ENCODE measurements around the gene POLR2E.

The POLR2E gene

GRCh38 chr19:1079566-1080111, 15.5 kb downstream of the POLR2E start:
- no peak for DNase-seq (ENCODE audit: low read depth)

DNA sequence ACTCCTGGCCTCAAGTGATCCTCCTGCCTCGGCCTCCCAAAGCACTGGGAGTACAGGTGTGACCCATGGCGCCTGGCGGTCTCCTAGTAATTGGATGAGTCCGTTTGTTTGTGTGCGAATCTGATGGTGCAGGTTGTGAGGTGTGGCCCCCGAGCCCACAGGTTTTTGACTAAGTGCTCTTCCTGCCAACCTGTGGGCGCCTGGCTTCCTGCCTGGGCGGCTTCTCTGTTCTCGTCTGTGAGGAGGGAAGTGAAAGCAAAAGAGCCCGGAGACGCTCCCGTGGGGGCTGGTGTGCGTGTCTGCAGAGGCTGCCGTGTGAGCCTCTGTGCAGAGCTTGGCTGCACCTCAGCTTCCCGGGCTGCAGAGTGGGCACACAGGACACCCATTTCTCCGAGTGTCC, 18.2 kb downstream of the POLR2E start:
- DNase-seq (ENCODE audit: low read depth), result peak; percentile 89

GRCh38 chr19:1076046-1076386, 19.2 kb downstream of the POLR2E start:
- no peak for DNase-seq (ENCODE audit: low read depth)

- DNase-seq (ENCODE audit: low read depth), result peak; percentile 73
Observed at GRCh38 chr19:1074544-1075283, 20.5 kb downstream of the POLR2E start.

GRCh38 chr19:1073956-1074517, 21.1 kb downstream of the POLR2E start:
- no peak for DNase-seq (ENCODE audit: low read depth)

DNA sequence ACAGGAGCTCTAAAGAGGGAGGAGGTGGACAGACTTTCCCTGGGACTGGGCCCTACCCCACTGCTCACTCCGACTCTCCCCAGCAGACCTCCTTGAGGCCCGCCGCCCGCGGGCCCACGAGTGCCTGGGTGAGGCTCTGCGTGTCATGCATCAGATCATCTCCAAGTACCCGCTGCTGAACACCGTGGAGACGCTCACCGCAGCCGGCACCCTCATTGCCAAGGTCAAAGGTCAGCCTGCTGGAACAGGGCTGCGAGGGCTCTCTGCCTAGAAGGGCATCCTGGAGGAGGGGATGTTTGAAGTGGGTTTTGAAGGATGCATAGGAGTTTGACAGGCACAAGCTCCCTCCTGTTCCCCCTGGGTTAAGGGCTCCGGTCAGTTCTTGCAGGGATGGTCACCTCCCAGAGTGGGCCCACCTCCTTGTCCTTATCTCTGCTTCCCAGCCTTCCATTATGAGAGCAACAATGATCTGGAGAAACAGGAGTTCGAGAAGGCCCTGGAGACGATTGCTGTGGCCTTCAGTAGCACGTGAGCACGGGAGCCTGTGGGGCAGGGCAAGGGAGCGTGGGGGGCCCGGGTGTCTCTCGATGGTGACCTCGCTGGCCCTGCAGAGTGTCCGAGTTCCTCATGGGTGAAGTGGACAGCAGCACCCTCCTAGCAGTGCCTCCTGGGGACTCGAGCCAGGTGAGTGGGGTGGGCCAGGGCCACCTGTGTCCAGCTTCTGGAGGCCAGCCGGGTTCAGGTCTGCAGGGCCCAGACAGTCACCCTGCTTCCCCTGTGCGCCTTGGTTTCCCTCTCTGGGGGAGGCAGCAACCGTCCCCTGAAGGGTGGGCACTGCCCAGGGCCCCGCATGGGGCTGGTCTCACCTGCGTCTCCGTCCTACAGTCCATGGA, 21.9 kb downstream of the POLR2E start:
- no peak for DNase-seq (ENCODE audit: low read depth)

DNA sequence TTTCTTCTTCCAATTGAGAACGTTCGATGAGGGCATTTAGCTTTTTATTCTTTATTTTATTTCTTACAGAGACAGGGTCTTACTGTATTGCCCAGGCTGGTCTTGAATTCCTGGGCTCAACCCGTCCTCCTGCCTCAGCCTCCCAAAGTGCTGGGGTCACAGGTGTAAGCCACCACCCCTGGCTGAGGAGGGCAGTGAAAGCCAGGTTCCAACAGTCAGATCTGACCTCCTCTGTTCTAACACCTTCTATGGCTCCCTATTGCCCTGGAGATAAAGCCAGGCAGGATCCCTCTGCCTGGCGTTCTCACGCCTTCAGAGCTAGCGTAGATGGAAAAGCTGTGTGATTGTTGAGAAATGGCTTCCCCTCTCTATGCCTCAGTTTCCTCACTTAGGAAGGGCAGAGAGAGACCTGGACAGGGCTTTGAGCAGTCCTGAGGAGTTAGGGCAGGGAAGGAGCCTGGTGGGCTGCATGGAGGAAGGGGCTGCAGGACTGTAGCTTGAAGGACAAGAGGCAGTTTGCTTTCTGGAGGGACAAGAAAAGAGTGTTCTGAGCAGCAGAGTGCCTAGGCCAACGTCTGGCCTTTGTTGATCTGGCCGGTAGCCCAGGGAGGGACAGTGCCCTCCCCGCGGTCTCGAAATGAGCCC, 22.7 kb downstream of the POLR2E start:
- no peak for DNase-seq (ENCODE audit: low read depth)

DNA sequence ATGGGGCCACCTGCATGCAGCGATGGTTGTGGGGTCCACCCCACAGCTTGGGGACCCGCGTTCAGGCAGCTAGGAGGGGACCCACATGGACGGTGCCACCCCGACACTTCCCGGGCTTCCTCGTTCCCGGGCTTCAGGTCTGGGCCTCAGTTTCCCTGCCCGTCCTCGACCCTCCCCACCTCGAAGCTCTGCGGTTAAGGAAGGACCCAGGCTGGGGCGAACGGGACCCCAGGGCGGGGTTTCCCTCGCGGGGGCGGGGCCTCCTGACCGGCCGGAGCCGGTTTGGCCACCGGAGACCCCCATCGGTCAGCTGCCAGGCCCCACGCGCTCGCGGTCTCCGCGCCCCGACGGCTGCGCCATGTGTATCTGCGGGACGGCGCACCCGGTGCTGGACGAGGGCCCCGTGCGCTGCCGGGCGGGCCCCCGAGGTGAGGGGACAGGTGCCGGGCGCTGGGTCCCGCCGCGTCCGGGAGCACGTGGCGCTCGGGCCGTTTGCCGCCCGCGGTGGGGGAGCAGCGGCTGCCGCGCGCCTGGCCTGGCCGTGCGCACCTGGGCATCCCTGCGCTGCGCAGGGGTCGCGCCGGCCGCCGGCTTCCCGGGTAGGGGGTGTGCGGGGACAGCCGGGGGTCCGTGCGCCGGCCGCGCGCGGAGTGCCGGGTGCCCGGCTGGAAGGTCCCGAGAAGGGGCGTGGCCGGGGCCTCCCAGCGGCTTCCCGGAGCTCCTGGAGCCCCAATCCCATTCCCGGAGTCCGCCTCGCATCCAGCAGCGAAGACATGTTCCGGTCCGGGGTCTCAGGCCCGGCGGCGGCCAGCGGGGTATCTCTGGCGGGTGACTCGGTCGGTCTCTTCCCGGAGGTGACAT, 24.0 kb downstream of the POLR2E start:
- DNase-seq (ENCODE audit: low read depth), result no peak

DNA sequence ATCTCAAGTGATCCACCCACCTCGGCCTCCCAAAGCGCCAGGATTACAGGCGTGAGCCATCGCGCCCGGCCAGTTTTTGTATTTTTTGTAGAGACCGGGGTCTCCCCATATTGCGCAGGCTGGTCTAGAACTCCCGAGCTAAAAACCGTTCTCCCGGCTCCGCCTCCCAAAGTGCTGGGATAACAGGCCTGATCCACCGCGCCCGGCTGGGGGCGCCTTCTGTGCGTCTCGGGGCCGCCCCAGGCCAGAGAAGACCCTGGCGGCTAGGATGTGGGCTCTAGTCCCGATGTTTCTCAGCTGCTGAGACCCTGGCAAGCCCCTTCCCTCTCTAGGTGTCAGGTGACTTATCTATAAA, 24.6 kb downstream of the POLR2E start:
- DNase-seq (ENCODE audit: low read depth), result no peak

DNA sequence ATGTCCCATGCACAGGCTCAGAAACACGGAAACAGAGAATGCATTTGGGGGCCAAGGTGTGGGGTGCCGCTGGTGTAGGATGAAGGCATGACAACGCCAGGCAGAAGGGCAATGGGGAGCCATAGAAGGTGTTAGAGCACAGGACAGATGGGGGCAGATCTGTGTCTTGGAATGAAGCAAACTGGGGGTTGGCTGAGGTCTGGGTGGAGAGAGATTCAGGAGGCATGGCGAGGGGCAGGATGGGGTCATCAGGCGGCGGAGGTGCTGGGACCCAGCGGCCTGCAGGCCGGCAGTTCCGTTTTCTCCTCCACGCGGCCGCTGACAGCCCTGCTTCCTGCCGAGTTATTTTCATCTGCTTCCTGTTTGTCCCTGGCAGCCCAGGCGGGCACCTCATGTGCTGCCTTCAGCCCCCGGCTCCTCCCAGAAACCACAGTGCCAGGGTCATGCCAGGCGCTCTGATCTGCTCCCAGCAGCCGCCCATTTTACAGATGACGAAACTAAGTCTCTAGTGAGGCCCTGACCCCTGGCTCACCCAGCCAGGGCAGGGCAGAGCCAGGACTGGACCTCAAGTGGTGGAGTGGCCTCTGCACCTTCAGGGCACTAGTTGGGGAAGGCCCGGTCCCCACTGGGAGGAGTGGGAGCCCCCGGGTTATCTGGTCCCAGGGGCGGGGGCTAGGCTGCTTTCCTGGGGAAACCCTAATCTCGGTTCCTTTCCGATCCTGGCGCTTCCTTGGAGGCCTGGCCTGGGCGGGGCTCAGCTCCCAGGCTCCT, 26.0 kb downstream of the POLR2E start:
- DNase-seq (ENCODE audit: low read depth), result no peak

DNA sequence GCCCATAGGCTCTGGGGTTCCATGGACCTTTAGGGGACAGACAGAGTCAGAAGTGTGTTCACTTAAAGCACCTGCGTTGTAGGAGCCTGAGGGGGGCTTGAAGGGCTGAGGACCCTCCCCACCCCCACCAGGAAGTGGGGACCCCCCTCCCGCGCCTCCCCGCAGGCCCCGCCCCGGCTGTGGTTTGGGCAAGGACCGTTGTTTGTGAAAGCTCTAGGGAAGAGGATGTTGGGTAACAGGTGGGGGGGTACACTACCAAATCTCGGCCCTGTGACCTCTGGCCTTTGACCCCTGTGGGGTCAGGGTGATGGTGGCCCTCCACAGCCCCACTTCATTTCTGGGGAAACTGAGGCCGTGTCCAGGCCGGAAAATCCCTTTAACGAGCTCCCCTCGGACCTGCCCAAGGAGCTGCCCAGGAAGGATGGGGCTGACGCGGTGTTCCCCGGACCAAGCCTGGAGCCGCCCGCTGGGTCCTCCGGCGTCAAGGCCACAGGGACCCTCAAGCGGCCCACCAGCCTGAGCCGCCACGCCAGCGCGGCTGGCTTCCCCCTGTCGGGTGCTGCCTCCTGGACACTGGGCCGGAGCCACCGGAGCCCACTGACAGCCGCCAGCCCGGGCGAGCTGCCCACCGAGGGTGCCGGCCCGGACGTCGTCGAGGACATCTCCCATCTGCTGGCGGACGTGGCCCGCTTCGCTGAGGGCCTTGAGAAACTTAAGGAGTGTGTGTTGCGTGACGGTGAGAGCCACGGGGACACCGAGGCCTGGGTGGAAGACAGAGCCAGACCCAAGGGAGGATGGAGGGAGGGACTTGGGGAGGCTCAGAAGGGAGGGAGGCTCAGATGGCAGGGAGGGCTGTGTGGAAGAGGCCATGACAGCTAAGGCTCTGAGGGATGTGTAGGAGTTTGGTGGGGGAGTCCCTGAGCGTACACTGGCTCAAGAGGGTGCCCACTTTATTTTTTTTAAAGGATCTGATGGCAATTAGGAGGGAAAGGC, 26.9 kb downstream of the POLR2E start:
- DNase-seq (ENCODE audit: low read depth), result no peak

GRCh38 chr19:1067341-1067957, 27.7 kb downstream of the POLR2E start:
- no peak for DNase-seq (ENCODE audit: low read depth)

DNA sequence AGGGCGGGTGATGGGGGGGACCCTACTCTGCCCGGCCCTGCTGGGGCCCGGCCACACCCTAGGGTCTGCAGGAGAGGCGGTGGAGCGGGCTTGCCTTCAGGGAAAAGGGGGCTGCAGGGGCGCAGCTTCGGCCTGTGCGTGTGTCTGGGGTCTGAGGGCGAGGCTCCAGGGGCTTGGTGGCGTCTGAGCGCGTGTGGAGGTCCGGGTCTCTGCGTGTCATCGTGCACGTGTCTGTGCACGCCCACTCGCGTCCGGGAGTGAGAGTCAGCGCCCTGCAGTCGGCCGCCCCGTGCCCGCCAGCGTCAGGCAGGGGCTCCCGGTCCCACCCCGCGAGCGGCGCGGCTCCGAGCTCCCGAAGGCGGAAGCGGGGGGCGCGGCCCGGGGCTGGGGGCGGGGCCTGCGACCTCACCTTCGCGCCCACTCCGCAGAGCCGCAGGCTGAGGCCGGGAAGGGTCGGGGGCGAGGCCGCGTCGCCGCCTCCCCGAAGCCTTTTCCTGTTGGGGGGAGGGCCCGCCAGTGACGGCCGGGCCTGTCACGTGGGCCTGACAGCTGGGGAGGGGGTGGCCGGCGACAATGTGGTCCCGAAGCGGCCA, 28.3 kb downstream of the POLR2E start, which contains the start of gene ARHGAP45:
Gene ARHGAP45, plus strand, starts transcription at position 420 of the 593 bp plus-strand sequence. CDS start 239 bp downstream, outside the sequence.
- peak; percentile 73 for DNase-seq (ENCODE audit: low read depth)

- DNase-seq (ENCODE audit: low read depth), result no peak
Observed at GRCh38 chr19:1066251-1066747, 28.9 kb downstream of the POLR2E start.

DNA sequence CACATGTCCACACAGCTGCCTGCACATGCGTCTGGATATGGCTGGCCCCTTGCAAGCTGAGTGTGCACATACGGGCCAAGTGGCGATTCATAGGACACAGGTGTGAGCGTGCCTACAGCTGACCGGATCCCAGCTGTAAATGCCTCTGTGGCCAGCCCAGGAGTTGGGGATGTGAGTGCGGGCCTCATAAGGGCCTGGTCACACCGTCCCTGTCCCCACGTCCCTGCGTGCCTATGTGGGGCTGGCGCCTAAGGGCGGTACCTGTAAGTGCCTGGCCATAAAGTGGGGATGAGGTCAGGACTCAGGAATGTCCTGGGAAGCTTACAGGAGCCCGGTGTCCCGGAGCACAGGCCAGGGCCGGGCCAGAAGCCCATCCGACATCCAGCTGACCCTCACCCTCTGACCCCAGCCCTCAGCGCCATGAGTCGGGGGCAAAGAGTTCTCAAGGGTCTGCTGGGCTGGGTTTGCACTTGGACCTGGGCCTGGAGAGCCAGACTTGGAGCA, 29.5 kb downstream of the POLR2E start:
- DNase-seq (ENCODE audit: low read depth), result no peak

GRCh38 chr19:1064661-1065605, 30.2 kb downstream of the POLR2E start:
- peak; percentile 70 for DNase-seq (ENCODE audit: low read depth)
